ENCODE measurements around the gene SHB.

GRCh38 chr9:38047301-38048251, 21.5 kb downstream of the SHB start:
- no peak for TF ChIP-seq SP1 (IDR thresholded peaks at IDR 0.05)
- TF ChIP-seq NFRKB (IDR thresholded peaks at IDR 0.05): no peak
- TF ChIP-seq CTBP1 (IDR thresholded peaks at IDR 0.05; ENCODE audit: borderline replicate concordance): no peak
- no peak for TF ChIP-seq TARDBP (IDR thresholded peaks at IDR 0.05)
- no peak for TF ChIP-seq FOXK2 (IDR thresholded peaks at IDR 0.05)
- no peak for TF ChIP-seq LEF1 (IDR thresholded peaks at IDR 0.05; ENCODE audit: borderline replicate concordance)
- no peak for TF ChIP-seq ZNF384 (IDR thresholded peaks at IDR 0.05)
- no peak for TF ChIP-seq FOXM1 (IDR thresholded peaks at IDR 0.05; ENCODE audit: borderline replicate concordance)
- TF ChIP-seq BHLHE40 (IDR thresholded peaks at IDR 0.05; ENCODE audit: borderline replicate concordance): no peak
- TF ChIP-seq HDGF (IDR thresholded peaks at IDR 0.05; ENCODE audit: borderline replicate concordance): no peak
- TF ChIP-seq SUZ12 (IDR thresholded peaks at IDR 0.05): no peak
- no peak for TF ChIP-seq ARNT (IDR thresholded peaks at IDR 0.05)
- TF ChIP-seq, protein P1, sequence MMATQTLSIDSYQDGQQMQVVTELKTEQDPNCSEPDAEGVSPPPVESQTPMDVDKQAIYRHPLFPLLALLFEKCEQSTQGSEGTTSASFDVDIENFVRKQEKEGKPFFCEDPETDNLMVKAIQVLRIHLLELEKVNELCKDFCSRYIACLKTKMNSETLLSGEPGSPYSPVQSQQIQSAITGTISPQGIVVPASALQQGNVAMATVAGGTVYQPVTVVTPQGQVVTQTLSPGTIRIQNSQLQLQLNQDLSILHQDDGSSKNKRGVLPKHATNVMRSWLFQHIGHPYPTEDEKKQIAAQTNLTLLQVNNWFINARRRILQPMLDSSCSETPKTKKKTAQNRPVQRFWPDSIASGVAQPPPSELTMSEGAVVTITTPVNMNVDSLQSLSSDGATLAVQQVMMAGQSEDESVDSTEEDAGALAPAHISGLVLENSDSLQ (IDR thresholded peaks at IDR 0.05): no peak
- no peak for TF ChIP-seq L3MBTL2 (conservative IDR thresholded peaks at IDR 0.05)
